Kidney (tissue), 14 donors: Measurements from ENCODE around the gene NCAM2. TPM values are rescaled to one million over a fixed set of nuclear protein-coding genes. Genes with fewer than 3 reads are reported as not detected.
"Not testable (repeated sequence)": the region's sequence is repeated elsewhere in the genome, so short reads cannot be mapped to it uniquely, and the experiment has no call there.

Source experiments
- DNase-seq, 5 donors: peaks; one replicate each; pipeline ENCODE4 v3.0.0-alpha.2; 2013 to 2020
- FAIRE-seq: peaks from 2 replicates; lab custom pipeline; 2012; peaks lifted over from hg19 to GRCh38; lab: Jason Lieb, UNC
- H3K27ac ChIP-seq, 2 donors: one replicate each; pipeline ENCODE4 v1.7.0; 2013; ENCODE audit warnings: low read depth in 2 of 2, low read length in 2 of 2, inconsistent platforms in 1 of 2
- H3K27me3 ChIP-seq: one replicate; pipeline ENCODE4 v1.7.1; 2013; ENCODE audit warnings: low read length, inconsistent platforms; ENCODE audit not compliant: control insufficient read depth, insufficient read depth
- H3K36me3 ChIP-seq, 3 donors: one replicate each; pipeline versions ENCODE4 v1.7.0 to v1.7.1; 2013; ENCODE audit warnings: low read length in 3 of 3, control low read depth in 1 of 3, inconsistent platforms in 1 of 3; ENCODE audit not compliant: insufficient read depth in 3 of 3, control insufficient read depth in 2 of 3
- H3K4me1 ChIP-seq, 3 donors: one replicate each; pipeline versions ENCODE4 v1.7.0 to v1.7.1; 2013; ENCODE audit warnings: low read length in 3 of 3, inconsistent platforms in 1 of 3, low read depth in 1 of 3; ENCODE audit not compliant: control insufficient read depth in 2 of 3, insufficient read depth in 2 of 3
- H3K4me3 ChIP-seq, 3 donors: one replicate each; pipeline versions ENCODE4 v1.7.0 to v1.8.1; 2013; ENCODE audit warnings: low read length in 3 of 3, control low read depth in 1 of 3, inconsistent platforms in 1 of 3
- H3K9ac ChIP-seq, 3 donors: one replicate each; pipeline versions ENCODE4 v1.7.0 to v1.7.1; 2013; ENCODE audit warnings: low read length in 3 of 3, control low read depth in 1 of 3, inconsistent platforms in 1 of 3
- H3K9me3 ChIP-seq, 3 donors: one replicate each; pipeline versions ENCODE4 v1.7.0 to v1.7.1; 2013; ENCODE audit warnings: low read length in 3 of 3, control low read depth in 1 of 3, inconsistent platforms in 1 of 3; ENCODE audit not compliant: control insufficient read depth in 2 of 3, insufficient read depth in 1 of 3
- CTCF ChIP-seq: IDR thresholded peaks from 3 replicates; pipeline ENCODE4 v1.5.1; 2012; ENCODE audit warnings: mild to moderate bottlenecking, moderate library complexity, borderline replicate concordance; ENCODE audit not compliant: insufficient read depth; ENCODE audit errors: extremely low read depth
- intact Hi-C: fragments of 100-400 bp; cut with DNase I; formaldehyde crosslinking; loops from one replicate; pipeline ENCODE4 v1.11.1; 2022
- polyA plus RNA-seq: library from polyadenylated mRNA; stranded (reverse); fragments of 350-450 nt; fragmentation: Illumina TruSeq; extraction: RNeasy Lipid Tissue Mini Kit (QIAGEN cat#74804); gene quantifications from one replicate; pipeline ENCODE4 v1.2.3, GENCODE V29; 2014; ENCODE audit warnings: low read depth, low replicate concordance; ENCODE audit not compliant: insufficient read depth
- total RNA-seq: library from RNA; stranded (reverse); fragmentation: NEBNext Ultra II Directional; extraction: Animal tissue kit (Norgen Biotek cat#: 25700); gene quantifications from one replicate; pipeline ENCODE4 v1.2.1, GENCODE V29; 2021
- donor health status: control.
- donor health status: control.
- donor health status: control.
- donor health status: control.
- donor health status: control.
- donor health status: DM: yes; HTN: yes; CAD: no.
- donor health status: Normal renal cell carcinoma (clear cell type).

Gene NCAM2
- total and polyA plus RNA-seq, 2 donors from 2014 or later: 0.13 to 0.82 TPM

GRCh38 chr21:21147374-21147745 is 149.2 kb downstream of the NCAM2 start:
- no peak overlapping the region for H3K9ac ChIP-seq
- H3K4me1 ChIP-seq: no peaks in the 10 kb centered on the region
- DNase-seq: no peak
- no peaks in the 10 kb centered on the region for H3K9me3 ChIP-seq
- no peaks in the 10 kb centered on the region for H3K27me3 ChIP-seq
- no peak for FAIRE-seq
- no peaks in the 10 kb centered on the region for H3K36me3 ChIP-seq
- intact Hi-C loops: no loop called here
- TF ChIP-seq CTCF: no peak
- no peak overlapping the region for H3K4me3 ChIP-seq
- H3K27ac ChIP-seq: no peak overlapping the region

GRCh38 chr21:21148009-21148408 is 149.8 kb downstream of the NCAM2 start:
- H3K9me3 ChIP-seq: no peaks in the 10 kb centered on the region

GRCh38 chr21:21148514-21148913 is 150.3 kb downstream of the NCAM2 start:
- H3K4me1 ChIP-seq: no peaks in the 10 kb centered on the region
- no peak overlapping the region for H3K9ac ChIP-seq
- H3K27ac ChIP-seq: no peak overlapping the region
- no peak for TF ChIP-seq CTCF
- DNase-seq (no peak), FAIRE-seq (no peak)
- intact Hi-C loops: no loop called here
- H3K4me3 ChIP-seq: no peak overlapping the region
- H3K36me3 ChIP-seq: no peaks in the 10 kb centered on the region
- H3K9me3 ChIP-seq: no peaks in the 10 kb centered on the region
- no peaks in the 10 kb centered on the region for H3K27me3 ChIP-seq

More at GRCh38 chr21:21148009-21148408, 149.8 kb downstream of the NCAM2 start:
- Histone ChIP-seq H3K4me1 (no peaks in the 10 kb centered on the region), H3K27me3 (no peaks in the 10 kb centered on the region), H3K27ac (no peak overlapping the region), H3K9ac (no peak overlapping the region), H3K4me3 (no peak overlapping the region), H3K36me3 (no peaks in the 10 kb centered on the region)
- no peak for FAIRE-seq
- intact Hi-C loops: no loop called here
- DNase-seq: no peak
- no peak for TF ChIP-seq CTCF

DNA sequence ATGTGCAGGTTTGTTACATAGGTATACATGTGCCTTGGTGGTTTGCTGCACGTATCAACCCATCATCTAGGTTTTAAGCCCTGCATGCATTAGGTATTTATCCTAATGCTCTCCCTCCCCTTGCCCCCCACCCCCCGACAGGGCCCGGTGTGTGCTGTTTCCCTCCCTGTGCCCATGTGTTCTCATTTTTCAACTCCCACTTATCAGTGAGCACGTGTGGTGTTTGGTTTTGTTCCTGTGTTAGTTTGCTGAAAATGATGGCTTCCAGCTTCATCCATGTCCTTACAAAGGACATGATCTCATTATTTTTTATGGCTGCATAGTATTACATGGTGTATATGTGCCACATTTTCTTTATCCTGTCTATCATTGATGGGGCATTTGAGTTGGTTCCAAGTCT is 151.2 kb downstream of the NCAM2 start:
- H3K27me3 ChIP-seq, FAIRE-seq, H3K9me3 ChIP-seq, intact Hi-C loops, H3K4me1 ChIP-seq, H3K4me3 ChIP-seq, H3K27ac ChIP-seq, H3K36me3 ChIP-seq, H3K9ac ChIP-seq, DNase-seq: not testable (repeated sequence)
